ENCODE data around the gene PCNA. TPM values are rescaled to one million over a fixed set of nuclear protein-coding genes. Genes with fewer than 3 reads are reported as not detected.

Gene PCNA
- 10 to 100 TPM; 28.2 to 42.8 (median 37.4) TPM for total RNA-seq

GRCh38 chr20:5119435-5120184, at the start of gene PCNA:
Gene PCNA (minus strand): TSS chr20:5119958. CDS start chr20:5119798, 160 bp downstream.
- WGBS, 2 donors, result 0 to 1% methylated on average over 49 to 65 of the region's 71 CpGs
- Histone ChIP-seq H3K4me3 (peak within 1 kb of the TSS; percentile 43 to 89 (median 74)), H3K9me3 (no peaks in the 10 kb centered on the region), H3K27me3 (no peaks in the 10 kb centered on the region), H3K27ac (peak within 1 kb of the TSS; percentile 74 to 89 (median 87)), H3K36me3 (peaks cover 0 to 29% (median 0%) of the 10 kb centered on the region in 3 donors), H3K4me1 (peaks cover 0 to 19% (median 11%) of the 10 kb centered on the region in 4 donors)
- TF ChIP-seq POLR2A (IDR thresholded peaks at IDR 0.05), result peak; percentile 83 to 96
- TF ChIP-seq EP300 (IDR thresholded peaks at IDR 0.05), result peak; percentile 55 to 97
- peak in 1 of 5 experiments; percentile 42 for TF ChIP-seq CTCF (IDR thresholded peaks at IDR 0.05)
- peak; percentile 95 to 97 for DNase-seq (ENCODE audit: low spot score in 2 of 2)

DNA sequence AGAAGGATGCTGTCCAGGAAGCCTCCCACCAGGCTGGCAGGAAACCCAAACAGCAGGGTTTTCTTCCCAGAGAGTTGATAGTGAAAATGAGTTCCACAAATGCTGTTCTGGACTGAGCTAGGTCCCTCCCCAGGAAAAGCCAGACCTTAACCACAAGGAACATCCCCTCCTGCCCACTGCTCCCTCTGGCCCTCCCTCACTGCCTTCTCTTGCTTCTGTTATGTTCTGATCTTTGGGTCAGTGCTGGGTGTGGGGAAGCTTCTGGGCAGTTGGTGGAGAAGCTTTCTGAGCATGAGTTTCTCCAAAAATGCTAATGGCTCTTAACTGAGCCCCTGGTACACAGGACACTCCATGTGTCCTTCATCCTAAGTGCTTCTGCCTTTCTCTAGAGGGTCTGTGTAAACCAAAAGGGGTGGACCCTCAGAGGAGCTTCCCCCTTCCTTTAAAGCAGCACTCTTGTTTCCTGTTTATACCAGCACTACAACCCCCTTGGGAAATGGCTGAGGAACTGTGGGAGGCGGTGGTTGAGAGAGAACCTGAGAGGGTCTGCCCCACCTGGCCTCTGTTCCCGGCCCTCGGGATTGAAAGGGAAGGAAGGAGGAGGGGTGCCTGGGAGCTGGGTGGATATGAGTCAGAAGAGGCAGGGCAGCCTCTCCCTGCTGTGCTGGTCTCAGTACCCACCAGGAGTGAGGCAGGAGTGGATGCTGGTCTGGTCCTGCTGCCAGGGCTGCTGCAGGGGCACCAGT, 49.1 kb upstream of the PCNA start:
- TF ChIP-seq POLR2A (IDR thresholded peaks at IDR 0.05) (no peak), EP300 (IDR thresholded peaks at IDR 0.05) (no peak), CTCF (IDR thresholded peaks at IDR 0.05) (no peak)
- Histone ChIP-seq H3K4me1 (peaks cover 0 to 72% (median 40%) of the 10 kb centered on the region in 4 donors), H3K4me3 (no peak overlapping the region), H3K36me3 (peaks cover 0 to 7% (median 0%) of the 10 kb centered on the region in 3 donors), H3K27me3 (no peaks in the 10 kb centered on the region), H3K9me3 (no peaks in the 10 kb centered on the region), H3K27ac (peak overlapping the region in 2 of 4 donors; percentile 61 to 80)
- DNase-seq (ENCODE audit: low spot score in 2 of 2), result no peak
- WGBS, 2 donors, result 17 to 25% methylated on average over 3 of the region's 3 CpGs

GRCh38 chr20:5164645-5165625, 45.2 kb upstream of the PCNA start:
- Histone ChIP-seq H3K36me3 (no peaks in the 10 kb centered on the region), H3K4me3 (no peak overlapping the region), H3K4me1 (peaks cover 0 to 34% (median 21%) of the 10 kb centered on the region in 4 donors), H3K27me3 (no peaks in the 10 kb centered on the region), H3K9me3 (no peaks in the 10 kb centered on the region), H3K27ac (no peak overlapping the region)
- DNase-seq (ENCODE audit: low spot score in 2 of 2), result no peak
- no peak for TF ChIP-seq CTCF (IDR thresholded peaks at IDR 0.05)
- TF ChIP-seq EP300 (IDR thresholded peaks at IDR 0.05), result no peak
- no peak for TF ChIP-seq POLR2A (IDR thresholded peaks at IDR 0.05)
- WGBS, 2 donors, result 74 to 80% methylated on average over 13 of the region's 13 CpGs

- TF ChIP-seq POLR2A (IDR thresholded peaks at IDR 0.05) (no peak), EP300 (IDR thresholded peaks at IDR 0.05) (no peak), CTCF (IDR thresholded peaks at IDR 0.05) (no peak)
- Histone ChIP-seq H3K36me3 (no peaks in the 10 kb centered on the region), H3K9me3 (no peaks in the 10 kb centered on the region), H3K27ac (no peak overlapping the region), H3K27me3 (no peaks in the 10 kb centered on the region), H3K4me3 (no peak overlapping the region), H3K4me1 (peaks cover 0 to 14% (median 3%) of the 10 kb centered on the region in 4 donors)
- WGBS, 2 donors, result 88 to 91% methylated on average over 6 of the region's 6 CpGs
- no peak for DNase-seq (ENCODE audit: low spot score in 2 of 2)
Observed at GRCh38 chr20:5161536-5162164, 41.9 kb upstream of the PCNA start.

All from tibial nerve (tissue), 4 donors.